SW 1271 (cell line): Measurements from ENCODE around the gene GNAZ.

Source experiments
- DNase-seq, 2 experiments: peaks; one replicate each; lab custom pipeline; 2025; lab: John Stamatoyannopoulos, UW

The GNAZ gene

GRCh38 chr22:23107487-23108248 is 37.3 kb downstream of the GNAZ start:
- DNase-seq: no peak

GRCh38 chr22:23108249-23109078 is 38.1 kb downstream of the GNAZ start:
- DNase-seq: no peak

GRCh38 chr22:23109079-23109347 is 38.7 kb downstream of the GNAZ start:
- no peak for DNase-seq

GRCh38 chr22:23109441-23109978 is 39.2 kb downstream of the GNAZ start:
- no peak for DNase-seq

- no peak for DNase-seq
Observed at GRCh38 chr22:23110190-23110921, 40.0 kb downstream of the GNAZ start.

GRCh38 chr22:23110922-23111527 is 40.7 kb downstream of the GNAZ start:
- DNase-seq: no peak

- no peak for DNase-seq
Observed at GRCh38 chr22:23112472-23113012, 42.2 kb downstream of the GNAZ start.

GRCh38 chr22:23113067-23113846 is 42.9 kb downstream of the GNAZ start:
- no peak for DNase-seq

- no peak for DNase-seq
Observed at GRCh38 chr22:23113847-23114720, 43.8 kb downstream of the GNAZ start.

- no peak for DNase-seq
Observed at GRCh38 chr22:23114721-23115020, 44.4 kb downstream of the GNAZ start.

GRCh38 chr22:23115369-23115768 is 45.0 kb downstream of the GNAZ start:
- DNase-seq: no peak

GRCh38 chr22:23115825-23116494 is 45.6 kb downstream of the GNAZ start:
- DNase-seq: no peak

- no peak for DNase-seq
Observed at GRCh38 chr22:23116506-23117263, 46.4 kb downstream of the GNAZ start.

- DNase-seq: no peak
Observed at GRCh38 chr22:23117275-23117674, 47.0 kb downstream of the GNAZ start.

- DNase-seq: no peak
Observed at GRCh38 chr22:23117891-23118646, 47.8 kb downstream of the GNAZ start.

- no peak for DNase-seq
Observed at GRCh38 chr22:23118647-23119493, 48.6 kb downstream of the GNAZ start.
